HepG2 (cell line): ENCODE results near the gene POC1B. TPM values are rescaled to one million over a fixed set of nuclear protein-coding genes. Genes with fewer than 3 reads are reported as not detected.

ENCODE experiments used
- IKZF4 ChIP-seq: sonication (generic); formaldehyde crosslinking; IDR thresholded peaks from 2 replicates; pipeline ENCODE4 v1.5.1; 2020; ENCODE audit warnings: borderline replicate concordance, mild to moderate bottlenecking, low read depth, missing genetic modification reagents; ENCODE audit errors: not compliant biosample characterization
- MAFF ChIP-seq: IDR thresholded peaks from 2 replicates; pipeline ENCODE4 v1.6.1; 2011; ENCODE audit warnings: low read depth, low read length, improper control_type of control experiment
- TMF1 ChIP-seq: sonication (generic); formaldehyde crosslinking; IDR thresholded peaks from 2 replicates; pipeline ENCODE4 v1.8.1; 2022; ENCODE audit warnings: low read depth, missing genetic modification reagents
- ZGPAT ChIP-seq: IDR thresholded peaks from 2 replicates; pipeline ENCODE4 v1.6.1; 2016; ENCODE audit warnings: mild to moderate bottlenecking
- ZNF12 ChIP-seq: sonication (generic); formaldehyde crosslinking; IDR thresholded peaks from 2 replicates; pipeline ENCODE4 v1.5.0; 2020; ENCODE audit warnings: missing genetic modification reagents
- ZNF124 ChIP-seq: sonication (generic); formaldehyde crosslinking; IDR thresholded peaks from 2 replicates; pipeline ENCODE4 v1.4.0; 2020; ENCODE audit warnings: missing genetic modification reagents
- ZNF253 ChIP-seq: sonication (generic); formaldehyde crosslinking; IDR thresholded peaks from 2 replicates; pipeline ENCODE4 v1.8.0; 2022; ENCODE audit warnings: mild to moderate bottlenecking, missing genetic modification reagents, borderline replicate concordance
- ZSCAN21 ChIP-seq: sonication (generic); formaldehyde crosslinking; IDR thresholded peaks from 2 replicates; pipeline ENCODE4 v1.8.0; 2022; ENCODE audit warnings: mild to moderate bottlenecking, missing genetic modification reagents, moderate library complexity, borderline replicate concordance
- polyA plus RNA-seq, 8 experiments: library from polyadenylated mRNA; depleted of rRNA in 3 of 8; stranded (reverse) in 7 of 8; unstranded in 1 of 8; fragments of >200 nt; fragmentation: Illumina TruSeq in 4 of 8; extraction: Trizol in 4 of 8; gene quantifications; 2 replicates each; pipeline versions ENCODE4 v1.2.1 to v1.2.3, GENCODE V29; 2011 to 2016; ENCODE audit warnings: low read depth in 4 of 8, missing spikeins in 1 of 8, mixed read lengths in 1 of 8; ENCODE audit not compliant: insufficient read depth in 1 of 8
- total RNA-seq, 5 experiments: library from RNA; depleted of rRNA; stranded (reverse); fragments of >200 nt; fragmentation: Illumina TruSeq; extraction: Trizol; gene quantifications; 2 replicates each; pipeline ENCODE4 v1.2.3, GENCODE V29; 2016; ENCODE audit warnings: low read depth in 1 of 5
- TF ChIP-seq, protein P1 (sequence below): sonication (generic); formaldehyde crosslinking; IDR thresholded peaks from 2 replicates; pipeline ENCODE4 v1.4.0; 2020; ENCODE audit warnings: missing genetic modification reagents, mild to moderate bottlenecking, borderline replicate concordance

Gene POC1B
- total and polyA plus RNA-seq, 2 of the 13 experiments (the other 11 are each of a cell fraction or from before 2014, with no cell fraction given): 9.3 to 11.0 TPM

GRCh38 chr12:89383235-89384049, 142.4 kb downstream of the POC1B start (continued):
- TF ChIP-seq, protein P1, sequence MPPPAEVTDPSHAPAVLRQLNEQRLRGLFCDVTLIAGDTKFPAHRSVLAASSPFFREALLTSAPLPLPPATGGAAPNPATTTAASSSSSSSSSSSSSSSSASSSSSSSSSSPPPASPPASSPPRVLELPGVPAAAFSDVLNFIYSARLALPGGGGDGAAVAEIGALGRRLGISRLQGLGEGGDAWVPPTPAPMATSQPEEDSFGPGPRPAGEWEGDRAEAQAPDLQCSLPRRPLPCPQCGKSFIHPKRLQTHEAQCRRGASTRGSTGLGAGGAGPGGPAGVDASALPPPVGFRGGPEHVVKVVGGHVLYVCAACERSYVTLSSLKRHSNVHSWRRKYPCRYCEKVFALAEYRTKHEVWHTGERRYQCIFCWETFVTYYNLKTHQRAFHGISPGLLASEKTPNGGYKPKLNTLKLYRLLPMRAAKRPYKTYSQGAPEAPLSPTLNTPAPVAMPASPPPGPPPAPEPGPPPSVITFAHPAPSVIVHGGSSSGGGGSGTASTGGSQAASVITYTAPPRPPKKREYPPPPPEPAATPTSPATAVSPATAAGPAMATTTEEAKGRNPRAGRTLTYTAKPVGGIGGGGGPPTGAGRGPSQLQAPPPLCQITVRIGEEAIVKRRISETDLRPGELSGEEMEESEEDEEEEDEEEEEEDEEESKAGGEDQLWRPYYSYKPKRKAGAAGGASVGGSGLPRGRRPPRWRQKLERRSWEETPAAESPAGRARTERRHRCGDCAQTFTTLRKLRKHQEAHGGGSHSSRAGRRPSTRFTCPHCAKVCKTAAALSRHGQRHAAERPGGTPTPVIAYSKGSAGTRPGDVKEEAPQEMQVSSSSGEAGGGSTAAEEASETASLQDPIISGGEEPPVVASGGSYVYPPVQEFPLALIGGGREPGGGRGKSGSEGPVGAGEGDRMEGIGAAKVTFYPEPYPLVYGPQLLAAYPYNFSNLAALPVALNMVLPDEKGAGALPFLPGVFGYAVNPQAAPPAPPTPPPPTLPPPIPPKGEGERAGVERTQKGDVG: no peak
- TF ChIP-seq ZGPAT (CRISPR knock-in tag) (peak; percentile 91), ZSCAN21 (no peak), MAFF (no peak), ZNF124 (CRISPR knock-in tag) (peak; percentile 73; the same call in 1 of the 2 replicates), ZNF253 (CRISPR knock-in tag) (no peak), TMF1 (CRISPR knock-in tag) (no peak), IKZF4 (CRISPR knock-in tag) (no peak), ZNF12 (CRISPR knock-in tag) (peak; percentile 84)
- TF ChIP-seq, all 625 proteins: peak for 204
